ENCODE data around the gene COL16A1.

Gene COL16A1

GRCh38 chr1:31681415-31681814 is 22.4 kb downstream of the COL16A1 start:
- DNase-seq = no peak

GRCh38 chr1:31679676-31680230 is 24.1 kb downstream of the COL16A1 start:
- DNase-seq = no peak

DNA sequence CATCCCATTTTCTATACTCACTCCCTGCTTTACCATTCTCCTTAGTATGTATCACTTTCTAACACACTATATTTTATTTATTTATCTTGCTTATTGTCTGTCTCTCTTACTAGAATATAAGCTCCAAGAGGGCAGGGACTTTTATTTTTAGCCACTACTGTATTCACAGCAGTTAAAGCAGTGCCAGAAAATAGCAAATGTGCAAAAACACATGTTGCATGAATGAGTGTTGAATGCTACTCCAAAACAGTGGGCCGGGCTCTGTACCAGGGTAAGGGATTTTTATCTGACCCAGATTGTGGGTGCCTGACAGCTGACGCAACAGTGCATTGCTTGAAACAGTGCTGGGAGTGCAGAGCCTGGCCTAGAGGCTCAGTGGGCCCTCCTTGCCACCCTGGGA is 24.7 kb downstream of the COL16A1 start:
- no peak for DNase-seq

GRCh38 chr1:31678681-31679080 is 25.1 kb downstream of the COL16A1 start:
- no peak for DNase-seq

GRCh38 chr1:31677949-31678348 is 25.9 kb downstream of the COL16A1 start:
- no peak for DNase-seq

- DNase-seq = no peak
Observed at GRCh38 chr1:31677401-31677800, 26.4 kb downstream of the COL16A1 start.

- no peak for DNase-seq
Observed at GRCh38 chr1:31675756-31676155, 28.1 kb downstream of the COL16A1 start.

DNA sequence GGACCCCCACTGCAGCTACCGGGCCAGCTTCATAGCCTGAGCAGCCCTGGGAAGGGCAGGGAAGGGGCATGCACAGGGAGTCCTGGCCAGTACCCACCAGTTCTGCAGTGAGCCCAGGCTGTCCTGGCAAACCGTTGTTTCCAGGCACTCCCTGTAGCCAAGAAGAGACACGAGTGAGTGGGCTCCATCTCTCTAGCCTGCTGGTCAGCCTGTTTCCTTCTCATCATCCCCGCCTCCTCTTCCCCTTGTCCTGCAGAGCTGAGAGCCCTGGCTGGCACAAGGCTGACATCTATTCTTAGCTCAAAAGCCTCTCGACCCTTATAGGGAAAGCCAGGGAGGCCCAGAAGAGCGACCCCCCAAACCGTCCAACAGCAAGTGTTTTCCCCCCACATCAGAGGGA is 28.7 kb downstream of the COL16A1 start:
- DNase-seq = no peak

- DNase-seq = no peak
Observed at GRCh38 chr1:31674626-31675025, 29.2 kb downstream of the COL16A1 start.

- no peak for DNase-seq
Observed at GRCh38 chr1:31673433-31673832, 30.4 kb downstream of the COL16A1 start.

- DNase-seq = no peak
Observed at GRCh38 chr1:31672986-31673385, 30.8 kb downstream of the COL16A1 start.

DNA sequence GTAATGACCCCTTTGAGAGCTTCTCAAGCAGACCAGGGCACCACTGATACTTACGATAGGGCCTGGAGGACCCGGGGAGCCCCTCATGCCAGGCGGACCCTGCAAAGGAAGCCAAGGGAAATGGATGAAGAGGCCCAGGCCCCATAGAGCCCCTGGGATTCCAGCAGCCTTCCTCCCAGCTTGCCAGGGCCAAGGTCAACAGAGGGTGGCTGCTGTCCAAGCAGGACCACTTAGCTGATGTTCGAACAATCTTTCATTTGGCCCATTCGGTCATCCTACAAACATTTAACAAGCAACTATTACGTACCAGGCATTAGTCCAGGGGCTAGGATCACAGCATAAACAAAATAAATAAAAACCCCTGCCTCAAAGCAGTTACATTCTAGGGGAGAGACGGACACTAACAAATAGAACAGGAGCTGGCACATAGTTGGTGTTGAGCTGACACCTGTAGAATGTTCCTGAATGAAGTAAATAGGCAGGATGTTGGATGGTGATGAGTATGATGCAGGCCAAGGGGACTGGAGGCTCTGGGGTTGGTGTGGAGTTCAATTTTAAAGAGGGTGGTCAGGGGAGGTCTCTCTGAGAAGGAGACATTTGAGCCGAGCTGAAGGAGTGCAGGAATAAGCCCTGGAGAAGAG is 32.1 kb downstream of the COL16A1 start:
- no peak for DNase-seq

GRCh38 chr1:31671147-31671546 is 32.7 kb downstream of the COL16A1 start:
- no peak for DNase-seq

DNA sequence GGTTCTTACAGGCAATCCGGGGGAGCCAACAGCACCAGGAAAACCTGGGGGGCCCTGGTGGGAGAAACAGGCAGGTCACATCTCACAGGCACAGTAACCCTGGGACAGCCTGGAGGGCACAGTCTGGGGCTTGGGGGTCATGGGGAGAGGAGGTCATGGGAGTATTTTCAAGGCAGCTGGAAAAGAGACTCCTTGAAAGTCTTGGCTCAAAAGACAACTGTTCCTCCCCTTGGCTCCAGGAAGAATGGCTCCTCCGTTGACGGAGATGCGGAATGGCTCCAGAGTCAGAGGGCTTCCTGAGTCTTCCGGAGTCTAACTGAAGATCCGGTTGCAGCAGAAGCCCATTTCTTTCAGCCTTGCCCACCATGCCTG is 33.2 kb downstream of the COL16A1 start:
- DNase-seq = no peak

DNA sequence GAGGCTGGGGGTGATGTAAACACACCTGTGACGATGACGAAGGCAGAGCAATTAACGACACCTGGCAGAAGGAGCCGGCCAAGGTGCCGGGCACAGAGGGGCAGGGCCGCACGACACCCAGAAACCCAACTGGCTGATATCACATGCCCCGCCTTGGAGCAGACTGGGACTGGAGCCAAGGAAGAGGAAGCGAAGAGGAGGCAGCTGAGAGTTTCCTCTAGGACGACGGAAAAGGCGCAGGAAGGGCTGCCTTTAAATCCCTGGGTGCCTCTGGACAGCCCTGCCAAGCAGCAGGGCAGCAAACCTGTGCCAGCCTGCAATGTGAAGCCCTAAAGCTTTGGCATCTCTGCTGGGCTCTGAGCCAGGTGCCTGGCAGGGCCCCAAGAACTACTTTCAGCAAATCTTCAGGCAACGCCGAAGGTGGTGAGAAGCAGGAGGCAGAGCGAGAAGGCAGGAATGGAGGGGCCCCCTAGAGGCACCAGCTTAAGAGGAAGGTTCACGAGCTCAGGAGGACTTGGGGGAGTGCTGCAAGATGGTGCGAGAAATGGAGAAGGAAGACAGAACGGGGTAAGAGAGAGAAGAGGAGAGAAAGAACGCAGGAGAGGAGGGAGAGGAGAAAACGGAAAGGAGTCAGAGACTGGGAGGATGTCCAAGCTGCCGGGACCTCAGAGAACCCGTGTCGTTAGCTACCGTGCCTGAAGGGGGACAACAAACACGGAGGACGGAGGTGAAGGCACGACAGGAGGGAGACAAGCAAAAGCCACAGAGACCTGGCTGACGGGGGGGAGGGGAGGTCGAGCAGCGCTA is 33.8 kb downstream of the COL16A1 start:
- peak; percentile 77 for DNase-seq

GRCh38 chr1:31669433-31669785 is 34.4 kb downstream of the COL16A1 start:
- no peak for DNase-seq

DNA sequence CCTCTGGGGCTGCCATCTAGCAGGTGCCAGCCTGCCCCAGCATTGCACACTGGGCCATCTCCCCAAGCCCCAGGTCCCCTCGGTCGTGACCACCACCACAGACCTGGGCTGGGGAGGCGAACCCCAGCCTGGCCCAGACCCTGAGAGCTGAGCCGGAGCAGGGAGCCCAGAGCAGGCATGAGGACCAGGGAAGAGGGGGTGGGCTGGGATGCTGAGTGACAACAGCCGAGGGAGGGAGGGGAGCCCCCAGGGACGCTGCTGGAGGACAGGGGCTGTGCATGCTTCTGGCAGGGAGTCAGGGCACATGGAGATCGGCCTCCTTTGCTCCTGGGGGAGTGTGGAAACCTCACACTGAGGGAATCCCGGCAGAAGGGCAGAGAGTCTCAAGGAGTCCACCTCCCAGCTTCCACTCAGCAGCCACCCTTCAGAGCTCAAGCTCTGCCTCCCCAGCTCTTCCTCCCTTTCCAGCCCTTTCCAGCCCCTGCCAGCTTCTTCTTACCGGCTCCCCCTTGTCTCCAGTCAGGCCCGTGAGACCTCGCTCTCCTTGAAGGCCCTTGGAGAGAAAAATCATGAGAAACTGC is 35.4 kb downstream of the COL16A1 start:
- no peak for DNase-seq

GRCh38 chr1:31667065-31667785 is 36.6 kb downstream of the COL16A1 start:
- no peak for DNase-seq

GRCh38 chr1:31666263-31666963 is 37.4 kb downstream of the COL16A1 start:
- DNase-seq = no peak

DNA sequence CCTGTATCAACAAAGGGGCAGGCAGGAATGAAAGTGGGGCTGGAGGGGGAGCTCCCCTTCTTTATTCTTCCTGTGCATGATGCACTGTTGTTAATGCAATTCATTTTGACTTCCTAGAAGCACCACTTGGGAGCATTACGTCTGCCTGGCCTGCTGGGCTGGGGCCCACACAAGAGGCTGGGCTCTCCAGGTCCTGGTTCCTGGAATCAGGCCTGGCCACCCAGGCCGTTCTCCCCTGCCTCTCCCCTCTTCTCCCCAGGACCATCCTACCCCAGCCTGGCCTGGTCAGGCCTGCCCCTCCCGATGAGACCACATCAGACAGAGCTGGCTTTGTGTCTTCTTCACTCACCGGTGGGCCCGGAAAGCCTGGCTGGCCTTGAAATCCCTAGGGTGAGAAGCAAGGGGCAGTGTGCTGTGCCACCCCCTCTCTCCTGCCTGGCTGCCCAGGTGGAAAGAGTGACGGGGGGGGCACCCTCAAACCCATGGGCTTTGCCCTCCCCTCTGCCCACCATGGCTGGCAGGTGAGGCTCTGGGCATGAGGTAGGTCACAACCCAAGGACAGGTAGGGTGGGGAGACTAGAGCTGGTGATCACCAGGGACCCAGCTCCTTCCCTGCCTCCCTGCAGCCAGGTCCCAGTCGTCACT is 38.5 kb downstream of the COL16A1 start:
- DNase-seq = no peak

GRCh38 chr1:31664528-31664927 is 39.3 kb downstream of the COL16A1 start:
- DNase-seq = no peak

Data from hematopoietic multipotent progenitor cell treated with erythropoietin and hydrocortisone succinate and interleukin-3 and kit ligand, for 6 days (in vitro differentiated cells).